KBM-7 (cell line): ENCODE measurements around the gene SKIC2.
"Not testable (repeated sequence)": the region's sequence is repeated elsewhere in the genome, so short reads cannot be mapped to it uniquely, and the experiment has no call there.

ENCODE experiments used
- DNase-seq: peaks from one replicate; pipeline ENCODE4 v3.0.0-alpha.2; 2015
- in situ Hi-C: fragments of 300-500 bp; cut with MboI; formaldehyde crosslinking; loops from 2 replicates; pipeline ENCODE4 v1.14.3; 2020; ENCODE audit warnings: low sequenced_read_pairs, low pct_unique_long_range_greater_than_20kb, mixed read lengths

SKIC2 gene

DNA sequence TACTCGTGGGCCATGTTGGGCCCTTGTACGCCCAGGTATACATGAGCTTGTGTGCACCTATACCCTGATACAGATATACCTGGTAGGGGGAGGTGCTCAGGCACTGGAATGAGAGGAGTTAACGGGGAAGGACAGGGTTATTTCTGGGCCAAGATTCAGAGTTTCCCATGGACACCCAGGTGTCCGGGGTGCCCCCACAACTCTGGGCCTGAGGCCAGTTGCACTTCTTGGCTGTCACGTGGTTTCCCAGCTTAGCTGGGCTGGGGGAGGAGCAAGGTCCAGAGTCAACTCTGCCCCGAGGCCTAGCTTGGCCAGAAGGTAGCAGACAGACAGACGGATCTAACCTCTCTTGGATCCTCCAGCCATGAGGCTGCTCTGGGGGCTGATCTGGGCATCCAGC is 22.8 kb downstream of the SKIC2 start, which contains the start of gene C4A:
Gene C4A, plus strand, starts transcription at position 314 of the 400 bp plus-strand sequence. Its CDS starts 51 bp downstream, at position 365.
- in situ Hi-C loops, DNase-seq: not testable (repeated sequence)

GRCh38 chr6:31989363-31989762 is 30.4 kb downstream of the SKIC2 start:
- DNase-seq, in situ Hi-C loops: not testable (repeated sequence)

- in situ Hi-C loops = not testable (repeated sequence)
These were observed 35.4 kb downstream of the SKIC2 start for GRCh38 chr6:31994421-31994820.

DNA sequence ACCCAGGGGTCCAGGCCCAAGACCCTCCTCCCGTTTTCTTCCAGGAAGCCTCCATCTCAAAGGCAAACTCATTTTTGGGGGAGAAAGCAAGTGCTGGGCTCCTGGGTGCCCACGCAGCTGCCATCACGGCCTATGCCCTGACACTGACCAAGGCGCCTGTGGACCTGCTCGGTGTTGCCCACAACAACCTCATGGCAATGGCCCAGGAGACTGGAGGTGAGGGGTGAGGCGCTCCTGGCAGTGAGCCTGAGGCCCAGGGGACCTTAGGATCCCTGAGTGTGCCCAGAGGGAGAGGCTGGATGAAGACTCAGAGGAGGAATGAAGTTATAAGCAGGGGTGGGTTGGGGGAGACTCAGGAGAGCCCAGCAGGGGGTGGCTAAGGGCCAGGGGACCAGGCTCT is 37.4 kb downstream of the SKIC2 start:
- DNase-seq = not testable (repeated sequence)

More at GRCh38 chr6:31994421-31994820, 35.4 kb downstream of the SKIC2 start:
- not testable (repeated sequence) for DNase-seq

GRCh38 chr6:32002546-32003268 is 43.7 kb downstream of the SKIC2 start:
- DNase-seq, in situ Hi-C loops: not testable (repeated sequence)

More for the DNA sequence above, 37.4 kb downstream of the SKIC2 start:
- in situ Hi-C loops = not testable (repeated sequence)

GRCh38 chr6:32003301-32003700 is 44.3 kb downstream of the SKIC2 start:
- in situ Hi-C loops, DNase-seq: not testable (repeated sequence)

- in situ Hi-C loops = not testable (repeated sequence)
- DNase-seq = peak; percentile 21
These were observed 45.4 kb downstream of the SKIC2 start for GRCh38 chr6:32004393-32004792.

- DNase-seq, in situ Hi-C loops: not testable (repeated sequence)
These were observed 46.0 kb downstream of the SKIC2 start for GRCh38 chr6:32004864-32005537.

GRCh38 chr6:32005538-32005880 is 46.5 kb downstream of the SKIC2 start:
- in situ Hi-C loops = not testable (repeated sequence)

GRCh38 chr6:32005991-32006529 is 47.1 kb downstream of the SKIC2 start:
- in situ Hi-C loops, DNase-seq: not testable (repeated sequence)

More at GRCh38 chr6:32005538-32005880, 46.5 kb downstream of the SKIC2 start:
- not testable (repeated sequence) for DNase-seq

GRCh38 chr6:32007086-32007485 is 48.1 kb downstream of the SKIC2 start:
- in situ Hi-C loops, DNase-seq: not testable (repeated sequence)

DNA sequence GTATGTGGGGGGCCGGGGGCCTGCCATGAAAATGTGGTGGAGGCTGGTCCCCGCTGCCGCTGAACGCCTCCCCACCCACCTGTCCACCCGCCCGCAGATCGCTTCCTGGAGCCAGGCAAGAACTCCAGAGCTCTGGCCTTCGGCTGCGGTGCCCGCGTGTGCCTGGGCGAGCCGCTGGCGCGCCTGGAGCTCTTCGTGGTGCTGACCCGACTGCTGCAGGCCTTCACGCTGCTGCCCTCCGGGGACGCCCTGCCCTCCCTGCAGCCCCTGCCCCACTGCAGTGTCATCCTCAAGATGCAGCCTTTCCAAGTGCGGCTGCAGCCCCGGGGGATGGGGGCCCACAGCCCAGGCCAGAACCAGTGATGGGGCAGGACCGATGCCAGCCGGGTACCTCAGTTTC is 49.1 kb downstream of the SKIC2 start:
- in situ Hi-C loops = not testable (repeated sequence)

DNA sequence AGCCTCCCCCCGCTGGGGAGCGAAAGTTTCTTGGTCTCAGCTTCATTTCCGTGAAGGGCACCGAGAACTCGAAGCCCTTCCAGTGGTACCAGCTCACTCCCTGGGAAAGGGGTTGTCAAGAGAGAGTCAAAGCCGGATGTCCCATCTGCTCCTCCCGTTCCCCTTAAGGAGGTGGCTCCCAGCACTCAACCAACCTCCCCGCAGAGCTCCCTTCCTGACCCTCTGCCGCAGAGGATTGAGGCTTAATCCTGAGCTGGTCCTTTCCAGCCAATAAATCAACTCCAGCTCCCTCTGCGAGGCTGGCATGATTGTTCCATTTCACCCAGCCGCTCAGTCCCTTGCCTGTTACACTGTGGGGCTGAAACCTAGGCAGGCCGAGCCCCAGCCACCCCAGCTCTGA is 49.6 kb downstream of the SKIC2 start:
- in situ Hi-C loops, DNase-seq: not testable (repeated sequence)

More for the DNA sequence above, 49.1 kb downstream of the SKIC2 start:
- DNase-seq = not testable (repeated sequence)

DNA sequence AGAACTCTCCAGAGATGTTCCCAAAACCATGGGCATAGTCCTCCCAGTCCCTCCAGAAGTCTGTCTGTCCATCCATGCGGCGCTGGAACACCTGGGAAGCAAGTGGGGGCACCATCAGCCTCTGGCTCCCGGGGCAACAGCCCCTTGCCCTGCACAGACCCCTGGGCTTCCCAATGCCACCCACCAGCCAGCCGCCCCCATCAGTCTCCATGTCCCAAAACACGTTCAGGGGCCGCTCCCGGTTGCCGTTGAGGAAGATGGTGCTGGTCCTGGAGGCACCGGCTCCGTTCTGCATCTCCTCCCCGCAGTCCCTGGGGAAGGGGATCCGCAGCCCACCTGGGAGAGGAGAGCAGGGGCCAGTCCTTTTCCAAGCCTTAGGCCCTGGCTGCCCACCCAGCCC is 50.6 kb downstream of the SKIC2 start:
- DNase-seq, in situ Hi-C loops: not testable (repeated sequence)

DNA sequence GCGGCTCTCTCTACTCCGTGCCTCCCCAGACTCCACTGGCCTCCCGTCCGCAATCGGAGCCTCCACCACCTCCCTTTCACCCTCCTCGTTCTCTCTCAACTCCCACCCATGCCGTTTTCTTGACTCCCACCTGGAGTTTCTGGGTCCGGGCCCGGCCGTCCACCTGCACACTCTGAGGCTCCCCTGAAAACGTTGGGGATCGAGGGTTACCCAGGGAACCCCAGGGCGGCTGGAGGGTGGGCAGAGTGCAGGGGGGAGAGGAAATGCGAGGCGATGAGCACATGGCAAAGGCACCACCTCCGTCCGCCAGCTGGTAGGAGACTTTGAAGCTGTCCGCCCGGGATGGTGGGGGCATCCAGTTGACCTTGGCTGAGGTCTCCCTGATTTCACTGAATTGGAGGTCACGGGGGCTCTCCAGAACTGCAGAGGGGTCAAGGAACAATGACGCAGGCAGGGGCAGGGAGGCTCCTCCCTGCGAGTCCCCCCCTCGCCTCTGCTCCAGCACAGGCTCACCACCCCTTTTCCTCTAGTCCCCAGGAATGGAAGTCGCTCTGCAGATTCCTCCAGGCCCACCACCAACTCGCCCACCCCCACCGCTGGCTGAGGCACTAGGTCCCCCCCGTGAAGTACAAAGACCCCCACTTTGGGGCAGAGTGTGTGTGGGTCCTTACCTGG is 52.0 kb downstream of the SKIC2 start:
- DNase-seq, in situ Hi-C loops: not testable (repeated sequence)

DNA sequence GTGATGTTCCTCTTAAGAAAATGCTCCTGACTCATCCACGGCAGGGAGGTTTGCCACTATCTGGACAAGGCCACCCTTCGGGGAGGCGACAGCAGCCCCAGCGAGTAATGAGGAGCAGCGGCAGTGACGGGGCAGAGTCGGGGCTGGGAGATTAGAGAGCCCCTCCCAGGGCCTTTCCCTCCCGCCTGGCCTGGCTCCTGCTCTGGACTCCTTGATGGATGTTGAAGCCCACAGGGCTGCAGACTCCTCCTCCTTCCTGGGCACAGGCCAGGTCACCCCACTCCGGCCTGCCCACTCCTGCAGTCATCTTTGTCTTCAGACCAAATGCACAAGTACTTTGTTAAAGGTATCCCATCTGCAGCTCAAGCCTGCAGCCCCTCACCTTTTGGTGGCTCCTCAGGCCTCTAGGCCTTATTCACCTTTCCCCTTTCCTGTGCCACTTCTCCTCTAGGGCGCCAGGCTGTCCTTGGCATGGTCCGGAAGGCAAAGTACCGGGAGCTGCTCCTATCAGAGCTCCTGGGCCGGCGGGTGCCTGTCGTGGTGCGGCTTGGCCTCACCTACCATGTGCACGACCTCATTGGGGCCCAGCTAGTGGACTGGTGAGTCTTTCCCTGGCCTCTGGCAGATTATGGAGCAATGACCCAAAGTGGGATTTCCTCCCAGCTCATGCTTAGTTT is 54.1 kb downstream of the SKIC2 start:
- in situ Hi-C loops, DNase-seq: not testable (repeated sequence)

DNA sequence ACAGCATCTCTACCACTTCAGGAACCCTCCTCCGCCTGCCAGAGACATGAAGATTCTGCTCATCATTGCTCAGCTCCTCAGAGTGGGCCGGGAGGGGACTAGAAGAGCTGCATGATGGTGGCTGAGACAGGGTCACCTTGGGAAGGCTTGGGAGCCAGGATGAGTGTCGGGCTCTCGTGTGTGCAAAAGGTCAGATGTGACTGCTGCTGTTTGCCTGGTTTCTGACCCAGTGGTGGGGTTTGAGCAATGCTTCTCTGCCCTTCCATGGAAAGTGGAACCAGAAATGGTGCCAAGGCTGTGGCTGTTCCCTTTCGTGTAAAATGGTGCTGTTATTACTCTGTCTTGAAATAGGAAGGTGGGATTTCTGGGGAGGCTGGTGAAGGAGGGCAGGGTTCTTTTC is 54.8 kb downstream of the SKIC2 start:
- in situ Hi-C loops, DNase-seq: not testable (repeated sequence)

- in situ Hi-C loops, DNase-seq: not testable (repeated sequence)
These were observed 55.6 kb downstream of the SKIC2 start, which contains the start of gene C4B for GRCh38 chr6:32014547-32014946. Gene C4B (plus strand): TSS chr6:32014795. CDS start chr6:32014846, 51 bp downstream.
